Urinary bladder (tissue), 4 donors: ENCODE measurements around the gene EXO1. TPM values are rescaled to one million over a fixed set of nuclear protein-coding genes. Genes with fewer than 3 reads are reported as not detected.
"Not testable (repeated sequence)": the region's sequence is repeated elsewhere in the genome, so short reads cannot be mapped to it uniquely, and the experiment has no call there.

Experiments used
- DNase-seq: peaks from one replicate; pipeline ENCODE4 v3.0.0-alpha.2; 2015; ENCODE audit errors: extremely low spot score
- H3K27ac ChIP-seq: one replicate; pipeline ENCODE4 v1.5.1; 2013; ENCODE audit warnings: low read depth, mild to moderate bottlenecking, moderate library complexity
- H3K36me3 ChIP-seq: one replicate; pipeline ENCODE4 v1.6.1; 2013; ENCODE audit warnings: mild to moderate bottlenecking, moderate library complexity; ENCODE audit not compliant: insufficient read depth
- H3K4me1 ChIP-seq: one replicate; pipeline ENCODE4 v1.6.1; 2013; ENCODE audit warnings: mild to moderate bottlenecking, moderate library complexity; ENCODE audit not compliant: insufficient read depth
- H3K4me3 ChIP-seq: one replicate; pipeline ENCODE4 v1.5.1; 2013; ENCODE audit warnings: low read depth, low read length
- WGBS: extraction: QIAGEN DNeasy Blood & Tissue Kit; methylation state at CpG from one replicate; pipeline ENCODE4 v1.1.7; 2013; 5-methylcytosine and 5-hydroxymethylcytosine counted together
- polyA plus RNA-seq: library from polyadenylated mRNA; stranded (reverse); fragments of 200-250 nt; gene quantifications from one replicate; pipeline ENCODE4 v1.2.3, GENCODE V29; 2013
- total RNA-seq: library from RNA; depleted of rRNA; stranded (reverse); fragments of >200 nt; gene quantifications from one replicate; pipeline ENCODE4 v1.2.3, GENCODE V29; 2014
- donor health status: healthy with polysubstance abuse.
- donor health status: healthy.

EXO1 gene
- total and polyA plus RNA-seq, 2 donors = 0.13 to 7.9 TPM

DNA sequence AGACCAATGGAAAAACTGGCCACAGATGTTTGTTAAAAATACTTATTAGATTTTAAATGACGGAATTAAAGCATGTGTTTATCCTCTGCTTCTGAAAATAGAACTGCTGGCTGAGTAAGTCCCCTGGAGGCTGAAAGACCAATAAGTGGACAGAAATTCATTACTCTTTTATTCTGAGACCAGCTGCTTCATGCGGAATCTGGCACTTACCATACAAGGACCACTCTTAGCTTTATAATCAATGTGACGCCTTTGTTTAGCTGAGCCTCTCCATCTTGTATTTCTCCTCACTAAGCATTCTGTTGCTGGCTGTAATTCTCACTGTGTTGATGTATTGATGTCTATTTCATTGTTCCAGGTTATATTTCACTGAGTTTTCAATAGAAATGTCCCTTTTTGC lies 6.3 kb upstream of the EXO1 start:
- H3K4me3 ChIP-seq = no peak overlapping the region
- no peaks in the 10 kb centered on the region for H3K4me1 ChIP-seq
- no peak for DNase-seq
- 80% methylated on average over 3 of the region's 3 CpGs for WGBS
- H3K36me3 ChIP-seq = no peaks in the 10 kb centered on the region
- H3K27ac ChIP-seq = no peak overlapping the region

DNA sequence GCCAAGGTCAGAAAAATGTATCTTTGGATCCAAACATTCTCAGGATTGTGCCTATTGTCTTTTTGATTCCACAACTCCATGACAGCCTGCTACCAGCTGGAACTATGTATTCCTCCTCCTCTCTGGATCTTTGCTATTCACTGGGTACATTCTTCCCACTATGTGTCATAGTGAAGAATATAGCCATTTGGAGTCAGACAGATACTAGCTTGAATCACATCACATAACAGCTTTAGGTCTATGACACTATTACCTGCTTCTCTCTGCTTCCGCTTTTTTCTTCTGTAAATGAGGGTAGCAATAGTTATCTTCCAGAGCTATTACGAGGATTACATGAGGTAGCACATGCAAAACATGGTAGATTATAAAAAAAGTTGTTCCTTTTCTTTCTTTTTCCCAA lies 5.4 kb upstream of the EXO1 start:
- Histone ChIP-seq H3K4me3 (no peak overlapping the region), H3K27ac (no peak overlapping the region), H3K36me3 (no peaks in the 10 kb centered on the region), H3K4me1 (no peaks in the 10 kb centered on the region)
- DNase-seq = no peak
- 80% methylated on average over 2 of the region's 2 CpGs for WGBS

DNA sequence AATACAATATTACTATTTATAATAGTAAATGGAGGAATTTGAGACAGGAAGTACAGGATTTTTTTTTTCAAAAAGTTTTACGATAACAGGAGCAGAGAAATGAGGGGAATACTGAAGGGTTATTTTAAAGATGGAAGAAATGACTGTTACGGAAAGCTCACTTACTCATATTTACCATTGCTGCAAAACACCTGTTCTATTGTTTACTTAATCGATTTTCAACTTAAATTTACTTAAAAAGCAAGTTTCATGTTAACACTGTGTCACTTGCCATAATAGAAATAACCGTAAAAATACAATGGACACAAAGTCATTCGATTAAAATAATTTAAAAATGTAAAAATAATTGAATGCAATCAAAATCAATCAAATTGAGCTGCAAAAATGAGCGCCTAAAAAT lies 3.4 kb upstream of the EXO1 start:
- no peaks in the 10 kb centered on the region for H3K36me3 ChIP-seq
- no peaks in the 10 kb centered on the region for H3K4me1 ChIP-seq
- no peak for DNase-seq
- 73% methylated on average over 6 of the region's 6 CpGs for WGBS
- no peak overlapping the region for H3K4me3 ChIP-seq
- H3K27ac ChIP-seq = no peak overlapping the region

DNA sequence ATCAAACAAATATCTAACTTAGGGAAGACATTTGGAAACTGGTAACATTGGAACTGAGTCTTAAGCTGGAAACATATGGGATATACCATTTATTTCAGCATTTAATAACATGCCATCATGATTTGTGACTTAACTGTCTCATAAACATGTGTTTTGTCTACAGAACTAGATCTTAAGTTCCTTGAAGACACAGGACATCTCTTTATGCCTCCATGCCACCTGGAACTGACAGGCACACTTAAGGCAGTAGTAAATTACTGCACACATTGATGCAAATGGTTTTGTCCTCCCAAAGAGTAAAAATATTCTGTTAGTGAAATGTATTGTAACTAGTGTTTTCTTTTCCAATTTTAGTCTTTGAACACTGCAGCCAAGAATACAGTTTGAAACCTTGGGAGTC lies 1.6 kb upstream of the EXO1 start:
- Histone ChIP-seq H3K36me3 (no peaks in the 10 kb centered on the region), H3K4me3 (no peak overlapping the region), H3K4me1 (no peaks in the 10 kb centered on the region), H3K27ac (no peak overlapping the region)
- no peak for DNase-seq

DNA sequence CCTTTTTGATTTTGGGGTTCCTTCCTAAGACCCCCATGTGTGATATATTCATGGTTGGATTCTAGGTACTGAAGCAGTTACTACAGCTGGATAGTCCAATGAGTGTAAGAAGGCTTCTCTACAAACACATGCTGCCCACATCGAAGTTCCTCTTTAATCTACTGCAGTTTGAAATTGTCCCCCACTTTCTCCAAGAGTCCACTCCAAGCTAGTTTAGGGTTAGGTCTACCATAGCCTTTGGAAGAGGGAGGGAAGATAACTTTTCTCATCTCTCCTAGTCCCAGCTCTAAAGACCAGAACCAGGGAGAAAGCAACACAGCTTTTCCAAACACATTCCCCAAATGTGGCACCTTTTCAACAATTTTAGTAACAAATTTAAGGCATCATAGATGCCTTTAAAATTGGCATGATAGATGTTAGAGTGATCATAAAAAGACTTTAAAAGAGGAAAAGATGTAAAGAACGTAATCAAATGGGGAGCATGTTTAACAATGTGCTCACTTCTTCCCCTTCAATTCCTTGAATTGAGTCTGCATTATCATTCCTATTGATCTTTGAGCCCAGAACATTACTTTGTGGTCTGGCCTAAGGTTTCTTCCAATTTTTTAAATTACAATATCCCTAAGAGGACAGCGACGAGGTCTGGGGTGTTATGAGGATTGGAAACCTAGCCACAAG lies 1.0 kb upstream of the EXO1 start:
- DNase-seq = no peak
- Histone ChIP-seq H3K4me1 (no peaks in the 10 kb centered on the region), H3K36me3 (no peaks in the 10 kb centered on the region), H3K4me3 (peak overlapping the region; percentile 63), H3K27ac (peak overlapping the region; percentile 97)
- WGBS = 78% methylated on average over 4 of the region's 4 CpGs

DNA sequence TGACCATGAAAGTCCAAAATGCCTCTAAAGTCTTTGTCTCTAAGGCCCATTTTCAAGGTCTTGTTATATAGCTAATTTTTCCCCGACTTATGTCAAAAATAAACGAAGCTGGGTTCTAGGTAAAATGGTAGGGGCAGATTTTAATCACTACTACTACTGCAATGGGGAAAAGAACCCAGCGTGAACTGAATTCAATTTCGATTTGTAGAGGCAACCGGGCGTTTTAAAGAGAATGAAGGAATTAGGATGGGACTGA lies 536 bp upstream of the EXO1 start:
- 9% methylated on average over 6 of the region's 6 CpGs for WGBS
- Histone ChIP-seq H3K4me3 (peak overlapping the region; percentile 63), H3K4me1 (no peaks in the 10 kb centered on the region), H3K36me3 (no peaks in the 10 kb centered on the region), H3K27ac (peak overlapping the region; percentile 97)
- DNase-seq = no peak

DNA sequence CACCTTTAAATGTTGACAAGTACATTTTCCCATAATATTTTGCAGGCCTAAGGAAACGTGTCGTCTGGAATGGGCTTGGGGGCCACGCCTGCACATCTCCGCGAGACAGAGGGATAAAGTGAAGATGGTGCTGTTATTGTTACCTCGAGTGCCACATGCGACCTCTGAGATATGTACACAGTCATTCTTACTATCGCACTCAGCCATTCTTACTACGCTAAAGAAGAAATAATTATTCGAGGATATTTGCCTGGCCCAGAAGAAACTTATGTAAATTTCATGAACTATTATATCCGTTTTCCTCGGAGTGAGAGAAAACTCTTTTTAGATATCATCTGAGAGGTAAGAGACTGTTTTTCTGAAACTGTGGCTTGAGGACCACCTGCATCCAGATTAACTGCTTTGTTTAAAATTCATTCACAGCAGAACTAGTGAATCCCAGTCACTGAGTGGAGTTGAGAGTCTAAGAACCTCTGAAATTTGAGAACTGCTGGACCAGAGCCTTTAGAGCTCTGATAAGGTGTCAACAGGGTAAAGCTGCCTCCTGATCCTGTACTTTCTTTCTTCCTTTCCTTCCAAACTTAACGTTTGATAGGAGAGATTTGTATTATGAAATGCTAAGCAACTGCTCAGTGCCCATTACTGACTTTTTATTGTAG lies 811 bp downstream of the EXO1 start:
- Histone ChIP-seq H3K4me1 (no peaks in the 10 kb centered on the region), H3K4me3 (no peak overlapping the region), H3K27ac (no peak overlapping the region), H3K36me3 (no peaks in the 10 kb centered on the region)
- WGBS = 7% methylated on average over 13 of the region's 13 CpGs
- no peak for DNase-seq

DNA sequence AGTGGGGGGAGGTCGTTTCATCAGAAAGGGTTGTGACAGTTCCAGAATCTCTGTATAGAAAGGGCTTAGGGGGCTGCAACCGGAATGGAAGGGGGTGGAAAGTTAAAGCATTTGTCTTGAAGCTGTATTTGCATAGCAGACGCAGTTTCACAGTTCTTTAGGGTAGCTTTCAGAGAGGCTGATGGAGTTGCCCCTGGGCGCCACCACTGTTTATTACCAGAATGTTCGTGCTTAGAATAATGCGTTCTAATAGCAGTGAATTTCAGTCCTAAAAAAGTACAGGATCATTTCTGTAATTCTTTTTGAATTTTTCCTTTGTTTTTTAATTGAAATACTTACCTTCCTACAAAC lies 1.3 kb downstream of the EXO1 start:
- WGBS = 41% methylated on average over 6 of the region's 6 CpGs
- Histone ChIP-seq H3K36me3 (no peaks in the 10 kb centered on the region), H3K27ac (no peak overlapping the region), H3K4me3 (no peak overlapping the region), H3K4me1 (no peaks in the 10 kb centered on the region)
- no peak for DNase-seq

DNA sequence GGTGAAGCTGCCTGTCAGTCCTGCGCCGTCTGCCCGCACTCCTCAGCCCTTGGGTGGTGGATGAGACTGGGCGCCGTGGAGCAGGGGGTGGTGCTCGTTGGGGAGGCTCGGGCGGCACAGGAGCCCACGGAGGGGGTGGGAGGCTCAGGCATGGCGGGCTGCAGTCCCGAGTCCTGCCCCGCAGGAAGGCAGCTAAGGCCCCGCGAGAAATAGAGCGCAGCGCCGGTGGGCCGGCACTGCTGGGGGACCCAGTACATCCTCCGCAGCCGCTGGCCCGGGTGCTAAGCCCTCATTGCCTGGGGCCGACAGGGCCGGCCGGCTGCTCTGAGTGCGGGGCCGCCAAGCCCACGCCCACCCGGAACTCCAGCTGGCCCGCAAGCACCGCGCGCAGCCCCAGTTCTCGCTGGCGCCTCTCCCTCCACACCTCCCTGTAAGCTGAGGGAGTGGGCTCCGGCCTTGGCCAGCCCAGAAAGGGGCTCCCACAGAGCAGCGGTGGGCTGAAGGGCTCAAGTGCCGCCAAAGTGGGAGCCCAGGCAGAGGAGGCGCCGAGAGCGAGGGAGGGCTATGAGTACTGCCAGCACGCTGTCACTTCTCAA lies 7.6 kb downstream of the EXO1 start:
- not testable (repeated sequence) for H3K27ac ChIP-seq, H3K36me3 ChIP-seq, H3K4me3 ChIP-seq, DNase-seq, H3K4me1 ChIP-seq
- WGBS = 96% methylated on average over 41 of the region's 41 CpGs

DNA sequence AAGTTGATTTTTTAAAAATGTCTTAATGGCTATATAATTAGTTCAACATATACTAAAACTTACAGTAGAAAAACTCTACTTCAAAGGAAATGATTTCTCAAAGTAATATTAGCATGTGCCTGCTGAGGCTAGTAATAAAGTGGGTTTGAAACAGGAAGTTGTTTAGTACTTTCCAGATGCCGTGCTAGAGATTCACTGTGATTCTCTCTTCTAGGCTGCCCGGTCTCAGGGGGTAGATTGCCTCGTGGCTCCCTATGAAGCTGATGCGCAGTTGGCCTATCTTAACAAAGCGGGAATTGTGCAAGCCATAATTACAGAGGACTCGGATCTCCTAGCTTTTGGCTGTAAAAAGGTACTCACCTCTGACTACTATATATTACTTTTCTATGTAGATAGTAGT lies 9.1 kb downstream of the EXO1 start:
- no peaks in the 10 kb centered on the region for H3K4me1 ChIP-seq
- WGBS = 75% methylated on average over 6 of the region's 6 CpGs
- no peak overlapping the region for H3K4me3 ChIP-seq
- DNase-seq = no peak
- no peaks in the 10 kb centered on the region for H3K36me3 ChIP-seq
- H3K27ac ChIP-seq = no peak overlapping the region

DNA sequence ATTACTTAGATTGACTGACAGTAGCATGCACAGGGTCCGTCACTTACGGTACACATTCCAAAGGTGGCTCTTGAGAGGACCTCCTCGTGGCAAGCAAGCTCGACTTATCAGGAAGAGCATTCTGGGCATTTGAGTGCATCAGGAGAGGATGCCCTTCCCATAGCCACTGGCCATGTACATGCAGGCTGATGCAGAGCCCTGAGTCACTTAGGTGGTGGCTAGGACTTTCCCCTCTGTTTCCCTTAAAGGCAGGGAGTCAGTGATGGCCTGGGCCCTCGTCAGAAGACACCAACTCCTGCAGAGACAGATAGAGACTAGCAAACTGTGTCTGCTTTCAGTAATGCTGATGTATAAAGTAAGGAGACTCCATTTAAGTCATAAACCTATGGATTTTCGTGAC lies 12.9 kb downstream of the EXO1 start:
- 93% methylated on average over 6 of the region's 6 CpGs for WGBS
- no peaks in the 10 kb centered on the region for H3K36me3 ChIP-seq
- no peak overlapping the region for H3K4me3 ChIP-seq
- no peak overlapping the region for H3K27ac ChIP-seq
- DNase-seq = no peak
- H3K4me1 ChIP-seq = no peaks in the 10 kb centered on the region

DNA sequence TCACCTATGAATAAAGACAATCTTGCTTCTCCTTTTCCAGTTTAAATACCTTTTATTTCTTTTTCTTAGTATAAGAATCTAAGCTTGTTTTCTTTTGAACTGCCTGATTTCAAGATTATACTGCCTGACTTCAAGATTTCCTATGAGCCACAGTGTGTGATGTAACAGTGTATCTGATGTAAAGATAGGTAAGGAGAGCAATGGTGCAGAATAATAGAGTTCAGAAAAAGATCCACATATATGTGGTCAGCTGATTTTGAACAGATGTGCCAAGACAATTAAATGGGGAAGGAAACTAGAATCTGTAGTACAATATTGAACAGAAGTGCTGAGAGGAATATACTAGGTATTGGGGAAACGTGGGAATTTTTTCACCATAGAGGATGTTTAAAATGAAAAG lies 21.0 kb downstream of the EXO1 start:
- 80% methylated on average over 1 of the region's 1 CpG for WGBS
- Histone ChIP-seq H3K4me3 (no peak overlapping the region), H3K4me1 (no peaks in the 10 kb centered on the region), H3K36me3 (no peaks in the 10 kb centered on the region), H3K27ac (no peak overlapping the region)
- DNase-seq = no peak

DNA sequence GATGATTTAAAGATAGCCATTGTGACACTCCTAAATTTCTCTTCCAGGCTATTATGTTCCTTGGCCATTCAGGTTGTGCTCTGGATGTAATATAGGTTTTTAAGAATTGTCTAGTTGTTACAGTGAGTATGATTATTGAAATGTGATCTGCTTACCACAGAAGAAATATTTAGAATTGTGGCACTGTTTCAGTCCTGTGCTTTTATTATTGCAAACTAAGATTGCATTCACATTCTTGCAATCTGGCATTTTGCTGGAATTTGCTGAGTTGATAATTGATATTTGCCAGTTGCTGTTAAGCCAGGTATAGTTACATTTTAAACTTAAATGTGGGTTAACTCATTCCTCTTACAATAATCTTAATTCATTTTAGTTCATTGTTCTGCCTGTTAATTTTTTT lies 22.3 kb downstream of the EXO1 start:
- no peak overlapping the region for H3K4me3 ChIP-seq
- H3K27ac ChIP-seq = no peak overlapping the region
- H3K36me3 ChIP-seq = no peaks in the 10 kb centered on the region
- H3K4me1 ChIP-seq = no peaks in the 10 kb centered on the region
- DNase-seq = no peak

DNA sequence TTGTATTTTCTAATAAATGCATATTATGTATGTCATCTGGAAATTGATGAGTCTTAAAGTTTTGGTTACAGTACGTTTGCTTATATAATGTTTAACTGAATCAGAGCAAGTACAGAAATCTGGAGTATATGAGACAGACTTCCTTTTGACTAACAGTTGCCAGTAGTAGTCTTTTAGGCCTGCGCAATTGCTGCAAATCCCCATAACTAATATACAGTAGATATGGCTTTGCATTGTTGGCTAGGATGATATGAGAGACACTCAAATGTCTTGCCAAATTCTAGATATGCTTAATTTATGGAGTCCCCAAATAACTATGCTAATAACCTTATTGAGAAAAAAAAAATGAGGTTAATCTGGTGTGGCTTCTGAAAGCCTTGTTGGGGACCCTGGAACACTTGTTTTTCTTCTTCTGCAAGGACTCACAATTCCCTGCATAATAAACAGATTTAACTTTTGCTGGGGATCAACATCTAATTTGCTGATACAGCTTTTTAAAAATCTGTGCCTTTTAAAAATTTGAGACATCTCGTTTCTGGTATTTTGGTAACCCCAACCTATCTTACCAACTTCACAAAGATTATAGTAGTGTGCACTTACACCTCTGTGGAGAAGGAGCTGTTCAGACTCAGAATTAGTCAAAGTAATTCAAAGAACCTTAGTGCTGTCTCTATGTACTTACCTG lies 22.9 kb downstream of the EXO1 start:
- DNase-seq = no peak
- 83% methylated on average over 3 of the region's 3 CpGs for WGBS
- no peaks in the 10 kb centered on the region for H3K4me1 ChIP-seq
- H3K36me3 ChIP-seq = no peaks in the 10 kb centered on the region
- no peak overlapping the region for H3K27ac ChIP-seq
- no peak overlapping the region for H3K4me3 ChIP-seq
